GM12878 (cell line): ENCODE measurements around the gene KIF23. TPM values are rescaled to one million over a fixed set of nuclear protein-coding genes. Genes with fewer than 3 reads are reported as not detected.

Source experiments
- BACH1 ChIP-seq: fragments of 450-650 bp; IDR thresholded peaks from 2 replicates; pipeline ENCODE4 v1.6.1; 2017; ENCODE audit warnings: mild to moderate bottlenecking, borderline replicate concordance
- CBFB ChIP-seq: IDR thresholded peaks from 2 replicates; pipeline ENCODE4 v1.6.1; 2016; ENCODE audit warnings: antibody characterized with exemption, low read depth
- CEBPB ChIP-seq, 2 experiments: fragments of 150-350 bp in 1 of 2; IDR thresholded peaks; 2 replicates each; pipeline ENCODE4 v1.6.1; 2012 to 2014; ENCODE audit warnings: low read depth in 2 of 2, low read length in 2 of 2, borderline replicate concordance in 1 of 2, inconsistent platforms in 1 of 2
- CUX1 ChIP-seq: IDR thresholded peaks from 2 replicates; pipeline ENCODE4 v1.6.1; 2012; ENCODE audit warnings: improper control_type of control experiment, low read depth, low read length; ENCODE audit not compliant: insufficient replicate concordance
- FOS ChIP-seq: IDR thresholded peaks from 3 replicates; pipeline ENCODE4 v1.6.1; 2011; ENCODE audit warnings: borderline replicate concordance; ENCODE audit not compliant: insufficient read length; ENCODE audit errors: extremely low read depth
- HDGF ChIP-seq: fragments of 450-650 bp; IDR thresholded peaks from 2 replicates; pipeline ENCODE4 v1.6.1; 2016; ENCODE audit warnings: antibody characterized with exemption
- IKZF1 ChIP-seq: fragments of 450-650 bp; conservative IDR thresholded peaks from 2 replicates; pipeline ENCODE4 v1.6.1; 2017; ENCODE audit warnings: antibody characterized with exemption, mild to moderate bottlenecking
- IRF3 ChIP-seq: fragments of 450-650 bp; IDR thresholded peaks from 2 replicates; pipeline ENCODE4 v1.6.1; 2014; ENCODE audit warnings: mild to moderate bottlenecking
- IRF5 ChIP-seq: fragments of 450-650 bp; IDR thresholded peaks from 2 replicates; pipeline ENCODE4 v1.6.1; 2017; ENCODE audit warnings: borderline replicate concordance
- JUNB ChIP-seq: IDR thresholded peaks from 2 replicates; pipeline ENCODE4 v1.6.1; 2016; ENCODE audit warnings: antibody characterized with exemption, mild to moderate bottlenecking
- JUND ChIP-seq: IDR thresholded peaks from 2 replicates; pipeline ENCODE4 v1.6.1; 2012; ENCODE audit warnings: low read depth, mild to moderate bottlenecking, low read length, improper control_type of control experiment, moderate library complexity
- LARP7 ChIP-seq: fragments of 450-650 bp; IDR thresholded peaks from 2 replicates; pipeline ENCODE4 v1.6.1; 2017; ENCODE audit warnings: mild to moderate bottlenecking
- SMAD5 ChIP-seq: IDR thresholded peaks from 2 replicates; pipeline ENCODE4 v1.6.1; 2016; ENCODE audit warnings: antibody characterized with exemption, low read depth
- SREBF2 ChIP-seq: IDR thresholded peaks from 2 replicates; pipeline ENCODE4 v1.6.1; 2012; ENCODE audit warnings: mild to moderate bottlenecking, low read length
- SUZ12 ChIP-seq: fragments of 200-600 bp; sonication (generic); IDR thresholded peaks from one replicate; pipeline ENCODE4 v1.6.1; 2018; ENCODE audit warnings: antibody characterized with exemption, mild to moderate bottlenecking; ENCODE audit not compliant: unreplicated experiment
- TARDBP ChIP-seq: IDR thresholded peaks from 2 replicates; pipeline ENCODE4 v1.6.1; 2016; ENCODE audit warnings: borderline replicate concordance
- USF2 ChIP-seq: IDR thresholded peaks from 2 replicates; pipeline ENCODE4 v1.6.1; 2011; ENCODE audit warnings: low read depth, low read length, improper control_type of control experiment, borderline replicate concordance
- ZBTB11 ChIP-seq: fragments of 450-650 bp; formaldehyde crosslinking; IDR thresholded peaks from 2 replicates; pipeline ENCODE4 v1.5.0; 2022; ENCODE audit warnings: mild to moderate bottlenecking, missing genetic modification characterization
- polyA plus RNA-seq, 11 experiments: library from polyadenylated mRNA; depleted of rRNA in 4 of 11; unstranded in 6 of 11; stranded (reverse) in 5 of 11; fragments of >200 nt; fragmentation: Nextera tagmentation in 4 of 11; fragmentation: Illumina TruSeq in 1 of 11; extraction: Ambion mirVana in 4 of 11; extraction: Trizol in 1 of 11; gene quantifications; 1 replicate in 1 of 11; 2 replicates in 10 of 11; pipeline versions ENCODE4 v1.2.1 to v1.2.3, GENCODE V29; 2011 to 2016; ENCODE audit warnings: inconsistent platforms in 2 of 11, missing spikeins in 2 of 11, low read depth in 1 of 11
- total RNA-seq, 4 experiments: library from RNA; depleted of rRNA in 3 of 4; stranded (reverse); fragments of >200 nt in 3 of 4; fragmentation: Illumina TruSeq in 1 of 4; extraction: Trizol in 1 of 4; gene quantifications; 2 replicates each; pipeline versions ENCODE4 v1.2.1 to v1.2.3, GENCODE V29; 2013 to 2021

Gene KIF23
- total and polyA plus RNA-seq, 10 of the 15 experiments (the other 5 are each of a cell fraction or from before 2014, with no cell fraction given) = 28.0 to 62.5 (median 46.6) TPM

- no peak for TF ChIP-seq IRF5
- peak; percentile 78; the same call in 1 of the 2 replicates for TF ChIP-seq BACH1
- 0 out of 2 replicates have a peak, but pooled peaks have one; percentile 42 for TF ChIP-seq HDGF
- peak; percentile 48; the same call in 1 of the 2 replicates for TF ChIP-seq TARDBP
- peak; percentile 99 for TF ChIP-seq SMAD5
- TF ChIP-seq CEBPB (IDR thresholded peaks at IDR 0.05; ENCODE audit: borderline replicate concordance in 1 of 2, low read depth in 2 of 2, low read length in 2 of 2) = no peak
- no peak for TF ChIP-seq ZBTB11 (CRISPR knock-in tag)
- TF ChIP-seq JUNB = no peak
- no peak for TF ChIP-seq SUZ12
- no peak for TF ChIP-seq JUND
- peak; percentile 15 for TF ChIP-seq USF2
- TF ChIP-seq CUX1 = no peak
- no peak for TF ChIP-seq SREBF2
- peak; percentile 97 for TF ChIP-seq CBFB
- no peak for TF ChIP-seq FOS
- TF ChIP-seq IRF3 = peak; percentile 46; the same call in 1 of the 2 replicates
- peak; percentile 77 for TF ChIP-seq IKZF1
- peak; percentile 84 for TF ChIP-seq LARP7
Measured at GRCh38 chr15:69452692-69453521, 38.8 kb downstream of the KIF23 start, which contains the start of gene RPLP1 (continued).
